DND-41 (cell line): Measurements from ENCODE around the gene MYH6.

Source experiments
- CTCF ChIP-seq: IDR thresholded peaks from 2 replicates; pipeline ENCODE4 v1.5.1; 2012; ENCODE audit warnings: borderline replicate concordance, low read length, moderate library complexity, mild to moderate bottlenecking; ENCODE audit not compliant: poor library complexity, severe bottlenecking; ENCODE audit errors: extremely low read depth
- EZH2 ChIP-seq: IDR thresholded peaks from 3 replicates; pipeline ENCODE4 v1.6.1; 2012; ENCODE audit warnings: borderline replicate concordance, low read depth, mild to moderate bottlenecking, moderate library complexity, low read length, inconsistent platforms; ENCODE audit not compliant: severe bottlenecking

GRCh38 chr14:23361763-23362162 is 46.3 kb downstream of the MYH6 start:
- no peak for TF ChIP-seq CTCF
- TF ChIP-seq EZH2: no peak
